Sigmoid colon (tissue), 4 donors: Measurements from ENCODE around the gene TBX4.

Experiments
- EP300 ChIP-seq, 4 donors: sonication (generic); formaldehyde crosslinking; IDR thresholded peaks; one replicate each; pipeline ENCODE4 v1.6.1; 2017; ENCODE audit warnings: antibody characterized with exemption in 4 of 4
- POLR2A ChIP-seq, 2 donors: fragments of 450-650 bp; IDR thresholded peaks; one replicate each; pipeline ENCODE4 v1.6.1; 2016; ENCODE audit warnings: antibody characterized with exemption in 2 of 2, mild to moderate bottlenecking in 2 of 2, moderate library complexity in 2 of 2
- TF ChIP-seq, protein P1 (sequence below), 4 experiments: fragments of 450-650 bp in 3 of 4; fragments of 200-600 bp in 1 of 4; IDR thresholded peaks; one replicate each; pipeline ENCODE4 v1.5.1; 2016 to 2019; ENCODE audit warnings: antibody characterized with exemption in 4 of 4, mild to moderate bottlenecking in 3 of 4, moderate library complexity in 2 of 4

DNA sequence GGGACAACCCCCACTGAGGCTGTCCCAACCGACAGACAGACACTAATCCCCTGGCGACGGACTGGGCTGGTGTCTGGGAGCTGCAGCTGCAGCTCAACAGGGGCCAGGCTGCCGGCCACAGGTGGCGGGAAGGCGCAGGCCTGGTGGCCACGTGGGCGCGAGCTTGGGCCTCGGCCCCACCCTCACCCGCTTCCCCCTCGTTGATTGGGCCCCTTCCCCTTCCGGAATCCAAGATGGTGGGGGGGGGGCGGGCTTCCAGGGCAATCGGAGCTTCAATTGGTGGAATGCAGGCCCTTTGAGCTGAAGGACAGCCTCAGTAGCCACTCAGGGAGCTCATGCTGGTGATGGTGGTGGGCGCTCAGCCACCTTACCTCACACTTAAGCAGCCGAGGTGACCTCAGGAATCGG, 8.7 kb upstream of the TBX4 start:
- TF ChIP-seq, protein P1, sequence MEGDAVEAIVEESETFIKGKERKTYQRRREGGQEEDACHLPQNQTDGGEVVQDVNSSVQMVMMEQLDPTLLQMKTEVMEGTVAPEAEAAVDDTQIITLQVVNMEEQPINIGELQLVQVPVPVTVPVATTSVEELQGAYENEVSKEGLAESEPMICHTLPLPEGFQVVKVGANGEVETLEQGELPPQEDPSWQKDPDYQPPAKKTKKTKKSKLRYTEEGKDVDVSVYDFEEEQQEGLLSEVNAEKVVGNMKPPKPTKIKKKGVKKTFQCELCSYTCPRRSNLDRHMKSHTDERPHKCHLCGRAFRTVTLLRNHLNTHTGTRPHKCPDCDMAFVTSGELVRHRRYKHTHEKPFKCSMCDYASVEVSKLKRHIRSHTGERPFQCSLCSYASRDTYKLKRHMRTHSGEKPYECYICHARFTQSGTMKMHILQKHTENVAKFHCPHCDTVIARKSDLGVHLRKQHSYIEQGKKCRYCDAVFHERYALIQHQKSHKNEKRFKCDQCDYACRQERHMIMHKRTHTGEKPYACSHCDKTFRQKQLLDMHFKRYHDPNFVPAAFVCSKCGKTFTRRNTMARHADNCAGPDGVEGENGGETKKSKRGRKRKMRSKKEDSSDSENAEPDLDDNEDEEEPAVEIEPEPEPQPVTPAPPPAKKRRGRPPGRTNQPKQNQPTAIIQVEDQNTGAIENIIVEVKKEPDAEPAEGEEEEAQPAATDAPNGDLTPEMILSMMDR (IDR thresholded peaks at IDR 0.05), result no peak
- TF ChIP-seq POLR2A (IDR thresholded peaks at IDR 0.05), result no peak
- TF ChIP-seq EP300 (IDR thresholded peaks at IDR 0.05), result no peak
